Sigmoid colon (tissue), 4 donors: ENCODE measurements around the gene COL4A4.

ENCODE experiments used
- CTCF ChIP-seq, 4 experiments: fragments of 450-650 bp in 3 of 4; fragments of 200-600 bp in 1 of 4; IDR thresholded peaks; one replicate each; pipeline ENCODE4 v1.5.1; 2016 to 2019; ENCODE audit warnings: antibody characterized with exemption in 4 of 4, mild to moderate bottlenecking in 3 of 4, moderate library complexity in 2 of 4
- EP300 ChIP-seq, 4 donors: sonication (generic); formaldehyde crosslinking; IDR thresholded peaks; one replicate each; pipeline ENCODE4 v1.6.1; 2017; ENCODE audit warnings: antibody characterized with exemption in 4 of 4
- POLR2A ChIP-seq, 2 donors: fragments of 450-650 bp; IDR thresholded peaks; one replicate each; pipeline ENCODE4 v1.6.1; 2016; ENCODE audit warnings: antibody characterized with exemption in 2 of 2, mild to moderate bottlenecking in 2 of 2, moderate library complexity in 2 of 2
- POLR2AphosphoS5 ChIP-seq, 4 donors: sonication (generic); formaldehyde crosslinking; IDR thresholded peaks; one replicate each; pipeline ENCODE4 v1.6.1; 2017; ENCODE audit warnings: antibody characterized with exemption in 4 of 4

GRCh38 chr2:227127201-227127600 lies 36.8 kb downstream of the COL4A4 start:
- TF ChIP-seq CTCF (IDR thresholded peaks at IDR 0.05): no peak
- no peak for TF ChIP-seq POLR2AphosphoS5 (IDR thresholded peaks at IDR 0.05)
- no peak for TF ChIP-seq POLR2A (IDR thresholded peaks at IDR 0.05)
- TF ChIP-seq EP300 (IDR thresholded peaks at IDR 0.05): no peak
